Body of pancreas (tissue), 4 donors: ENCODE results near the gene HS1BP3.

ENCODE experiments used
- POLR2A ChIP-seq, 3 donors: fragments of 450-650 bp; IDR thresholded peaks; one replicate each; pipeline ENCODE4 v1.6.1; 2016; ENCODE audit warnings: antibody characterized with exemption in 3 of 3, mild to moderate bottlenecking in 2 of 3
- TF ChIP-seq, protein P1 (sequence below), 7 experiments: fragments of 450-650 bp in 4 of 7; fragments of 200-600 bp in 3 of 7; sonication (generic) in 3 of 7; IDR thresholded peaks; one replicate each; pipeline ENCODE4 v1.5.1; 2016 to 2019; ENCODE audit warnings: antibody characterized with exemption in 7 of 7

GRCh38 chr2:20641123-20641985 is 9.5 kb downstream of the HS1BP3 start:
- TF ChIP-seq, protein P1, sequence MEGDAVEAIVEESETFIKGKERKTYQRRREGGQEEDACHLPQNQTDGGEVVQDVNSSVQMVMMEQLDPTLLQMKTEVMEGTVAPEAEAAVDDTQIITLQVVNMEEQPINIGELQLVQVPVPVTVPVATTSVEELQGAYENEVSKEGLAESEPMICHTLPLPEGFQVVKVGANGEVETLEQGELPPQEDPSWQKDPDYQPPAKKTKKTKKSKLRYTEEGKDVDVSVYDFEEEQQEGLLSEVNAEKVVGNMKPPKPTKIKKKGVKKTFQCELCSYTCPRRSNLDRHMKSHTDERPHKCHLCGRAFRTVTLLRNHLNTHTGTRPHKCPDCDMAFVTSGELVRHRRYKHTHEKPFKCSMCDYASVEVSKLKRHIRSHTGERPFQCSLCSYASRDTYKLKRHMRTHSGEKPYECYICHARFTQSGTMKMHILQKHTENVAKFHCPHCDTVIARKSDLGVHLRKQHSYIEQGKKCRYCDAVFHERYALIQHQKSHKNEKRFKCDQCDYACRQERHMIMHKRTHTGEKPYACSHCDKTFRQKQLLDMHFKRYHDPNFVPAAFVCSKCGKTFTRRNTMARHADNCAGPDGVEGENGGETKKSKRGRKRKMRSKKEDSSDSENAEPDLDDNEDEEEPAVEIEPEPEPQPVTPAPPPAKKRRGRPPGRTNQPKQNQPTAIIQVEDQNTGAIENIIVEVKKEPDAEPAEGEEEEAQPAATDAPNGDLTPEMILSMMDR (IDR thresholded peaks at IDR 0.05), result no peak
- no peak for TF ChIP-seq POLR2A (IDR thresholded peaks at IDR 0.05)
